ENCODE measurements around the gene PACS2.
"Not testable (repeated sequence)": the region's sequence is repeated elsewhere in the genome, so short reads cannot be mapped to it uniquely, and the experiment has no call there.

PACS2 gene

GRCh38 chr14:105356927-105357326 lies 42.4 kb downstream of the PACS2 start:
- DNase-seq (ENCODE audit: low read depth in 1 of 2, low spot score in 1 of 2): no peak
- no peak for TF ChIP-seq GABPA (IDR thresholded peaks at IDR 0.05; ENCODE audit: low read depth)
- no peak overlapping the region for H3K4me3 ChIP-seq (replicated peaks; ENCODE audit: insufficient read depth, low read length)
- no peaks in the 10 kb centered on the region for H3K27me3 ChIP-seq (ENCODE audit: insufficient read depth, poor library complexity, severe bottlenecking)
- H3K27ac ChIP-seq (replicated peaks): no peak overlapping the region

- Histone ChIP-seq H3K27ac (replicated peaks) (no peak overlapping the region), H3K4me3 (replicated peaks; ENCODE audit: insufficient read depth, low read length) (no peak overlapping the region), H3K27me3 (ENCODE audit: insufficient read depth, poor library complexity, severe bottlenecking) (no peaks in the 10 kb centered on the region)
- no peak for DNase-seq (ENCODE audit: low read depth in 1 of 2, low spot score in 1 of 2)
- no peak for TF ChIP-seq POLR2AphosphoS5 (IDR thresholded peaks at IDR 0.05; ENCODE audit: low read depth)
- TF ChIP-seq REST (IDR thresholded peaks at IDR 0.05; ENCODE audit: insufficient replicate concordance, low read depth): no peak
- TF ChIP-seq CTCF (IDR thresholded peaks at IDR 0.05; ENCODE audit: insufficient read depth, low read length): no peak
- TF ChIP-seq SPI1 (IDR thresholded peaks at IDR 0.05; ENCODE audit: borderline replicate concordance, low read depth): no peak
- no peak for TF ChIP-seq GABPA (IDR thresholded peaks at IDR 0.05; ENCODE audit: low read depth)
Measured at GRCh38 chr14:105357626-105358025, 43.1 kb downstream of the PACS2 start.

- no peak for DNase-seq (ENCODE audit: low read depth in 1 of 2, low spot score in 1 of 2)
- TF ChIP-seq CTCF (IDR thresholded peaks at IDR 0.05; ENCODE audit: insufficient read depth, low read length) (no peak), REST (IDR thresholded peaks at IDR 0.05; ENCODE audit: insufficient replicate concordance, low read depth) (no peak), SPI1 (IDR thresholded peaks at IDR 0.05; ENCODE audit: borderline replicate concordance, low read depth) (no peak), POLR2AphosphoS5 (IDR thresholded peaks at IDR 0.05; ENCODE audit: low read depth) (no peak), GABPA (IDR thresholded peaks at IDR 0.05; ENCODE audit: low read depth) (no peak)
Measured at GRCh38 chr14:105358140-105358846, 43.7 kb downstream of the PACS2 start.

GRCh38 chr14:105358943-105359342 lies 44.4 kb downstream of the PACS2 start:
- Histone ChIP-seq H3K4me3 (replicated peaks; ENCODE audit: insufficient read depth, low read length) (no peak overlapping the region), H3K27me3 (ENCODE audit: insufficient read depth, poor library complexity, severe bottlenecking) (peaks cover 3% of the 10 kb centered on the region), H3K27ac (replicated peaks) (no peak overlapping the region)
- TF ChIP-seq CTCF (IDR thresholded peaks at IDR 0.05; ENCODE audit: insufficient read depth, low read length) (no peak), GABPA (IDR thresholded peaks at IDR 0.05; ENCODE audit: low read depth) (no peak), POLR2AphosphoS5 (IDR thresholded peaks at IDR 0.05; ENCODE audit: low read depth) (no peak), SPI1 (IDR thresholded peaks at IDR 0.05; ENCODE audit: borderline replicate concordance, low read depth) (no peak), REST (IDR thresholded peaks at IDR 0.05; ENCODE audit: insufficient replicate concordance, low read depth) (no peak)
- DNase-seq (ENCODE audit: low read depth in 1 of 2, low spot score in 1 of 2): no peak

More at GRCh38 chr14:105358140-105358846, 43.7 kb downstream of the PACS2 start:
- Histone ChIP-seq H3K27ac (replicated peaks) (no peak overlapping the region), H3K27me3 (ENCODE audit: insufficient read depth, poor library complexity, severe bottlenecking) (no peaks in the 10 kb centered on the region), H3K4me3 (replicated peaks; ENCODE audit: insufficient read depth, low read length) (no peak overlapping the region)

- H3K4me3 ChIP-seq (replicated peaks; ENCODE audit: insufficient read depth, low read length); H3K27ac ChIP-seq (replicated peaks); DNase-seq (ENCODE audit: low read depth in 1 of 2, low spot score in 1 of 2); H3K27me3 ChIP-seq (ENCODE audit: insufficient read depth, poor library complexity, severe bottlenecking): not testable (repeated sequence)
Measured at GRCh38 chr14:105361412-105361811, 46.9 kb downstream of the PACS2 start.

Data from HL-60 (cell line).